Measurements from ENCODE around the gene PRKAR2A.

DNA sequence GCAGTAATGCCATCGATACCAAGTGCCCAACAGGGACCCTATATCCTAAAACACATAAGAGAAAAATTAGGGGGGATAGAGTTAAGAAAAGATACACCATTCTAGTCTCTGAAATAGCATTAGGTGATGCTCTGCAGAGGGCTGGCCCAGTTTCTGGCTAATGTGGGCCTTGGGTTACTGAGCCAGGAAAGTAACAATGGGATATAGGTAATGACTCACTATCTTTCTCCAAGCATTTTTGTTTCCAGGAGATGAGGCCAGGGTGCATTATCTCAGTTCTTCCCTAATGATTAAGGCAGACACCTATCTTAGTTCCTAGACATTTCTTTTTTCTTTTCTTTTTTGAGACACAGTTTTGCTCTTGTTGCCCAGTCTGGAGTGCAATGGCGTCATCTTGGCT lies 50.0 kb downstream of the PRKAR2A start:
- TF ChIP-seq ZNF124 (CRISPR knock-in tag; IDR thresholded peaks at IDR 0.05) (no peak), ZNF24 (IDR thresholded peaks at IDR 0.05) (no peak), POLR2AphosphoS5 (IDR thresholded peaks at IDR 0.05; ENCODE audit: control insufficient read depth, insufficient read depth, low read depth, low read length) (no peak), SMARCE1 (IDR thresholded peaks at IDR 0.05) (no peak), JUN (IDR thresholded peaks at IDR 0.05; ENCODE audit: borderline replicate concordance, low read depth, low read length) (no peak), JUN (CRISPR knock-in tag; IDR thresholded peaks at IDR 0.05; ENCODE audit: borderline replicate concordance) (no peak), ESRRA (IDR thresholded peaks at IDR 0.05; ENCODE audit: borderline replicate concordance, low read depth) (no peak), ZNF174 (CRISPR knock-in tag; IDR thresholded peaks at IDR 0.05) (no peak)
- TF ChIP-seq, protein P1, sequence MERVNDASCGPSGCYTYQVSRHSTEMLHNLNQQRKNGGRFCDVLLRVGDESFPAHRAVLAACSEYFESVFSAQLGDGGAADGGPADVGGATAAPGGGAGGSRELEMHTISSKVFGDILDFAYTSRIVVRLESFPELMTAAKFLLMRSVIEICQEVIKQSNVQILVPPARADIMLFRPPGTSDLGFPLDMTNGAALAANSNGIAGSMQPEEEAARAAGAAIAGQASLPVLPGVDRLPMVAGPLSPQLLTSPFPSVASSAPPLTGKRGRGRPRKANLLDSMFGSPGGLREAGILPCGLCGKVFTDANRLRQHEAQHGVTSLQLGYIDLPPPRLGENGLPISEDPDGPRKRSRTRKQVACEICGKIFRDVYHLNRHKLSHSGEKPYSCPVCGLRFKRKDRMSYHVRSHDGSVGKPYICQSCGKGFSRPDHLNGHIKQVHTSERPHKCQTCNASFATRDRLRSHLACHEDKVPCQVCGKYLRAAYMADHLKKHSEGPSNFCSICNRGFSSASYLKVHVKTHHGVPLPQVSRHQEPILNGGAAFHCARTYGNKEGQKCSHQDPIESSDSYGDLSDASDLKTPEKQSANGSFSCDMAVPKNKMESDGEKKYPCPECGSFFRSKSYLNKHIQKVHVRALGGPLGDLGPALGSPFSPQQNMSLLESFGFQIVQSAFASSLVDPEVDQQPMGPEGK (CRISPR knock-in tag; IDR thresholded peaks at IDR 0.05; ENCODE audit: borderline replicate concordance): no peak
- TF ChIP-seq, protein P2, sequence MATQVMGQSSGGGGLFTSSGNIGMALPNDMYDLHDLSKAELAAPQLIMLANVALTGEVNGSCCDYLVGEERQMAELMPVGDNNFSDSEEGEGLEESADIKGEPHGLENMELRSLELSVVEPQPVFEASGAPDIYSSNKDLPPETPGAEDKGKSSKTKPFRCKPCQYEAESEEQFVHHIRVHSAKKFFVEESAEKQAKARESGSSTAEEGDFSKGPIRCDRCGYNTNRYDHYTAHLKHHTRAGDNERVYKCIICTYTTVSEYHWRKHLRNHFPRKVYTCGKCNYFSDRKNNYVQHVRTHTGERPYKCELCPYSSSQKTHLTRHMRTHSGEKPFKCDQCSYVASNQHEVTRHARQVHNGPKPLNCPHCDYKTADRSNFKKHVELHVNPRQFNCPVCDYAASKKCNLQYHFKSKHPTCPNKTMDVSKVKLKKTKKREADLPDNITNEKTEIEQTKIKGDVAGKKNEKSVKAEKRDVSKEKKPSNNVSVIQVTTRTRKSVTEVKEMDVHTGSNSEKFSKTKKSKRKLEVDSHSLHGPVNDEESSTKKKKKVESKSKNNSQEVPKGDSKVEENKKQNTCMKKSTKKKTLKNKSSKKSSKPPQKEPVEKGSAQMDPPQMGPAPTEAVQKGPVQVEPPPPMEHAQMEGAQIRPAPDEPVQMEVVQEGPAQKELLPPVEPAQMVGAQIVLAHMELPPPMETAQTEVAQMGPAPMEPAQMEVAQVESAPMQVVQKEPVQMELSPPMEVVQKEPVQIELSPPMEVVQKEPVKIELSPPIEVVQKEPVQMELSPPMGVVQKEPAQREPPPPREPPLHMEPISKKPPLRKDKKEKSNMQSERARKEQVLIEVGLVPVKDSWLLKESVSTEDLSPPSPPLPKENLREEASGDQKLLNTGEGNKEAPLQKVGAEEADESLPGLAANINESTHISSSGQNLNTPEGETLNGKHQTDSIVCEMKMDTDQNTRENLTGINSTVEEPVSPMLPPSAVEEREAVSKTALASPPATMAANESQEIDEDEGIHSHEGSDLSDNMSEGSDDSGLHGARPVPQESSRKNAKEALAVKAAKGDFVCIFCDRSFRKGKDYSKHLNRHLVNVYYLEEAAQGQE (IDR thresholded peaks at IDR 0.05; ENCODE audit: borderline replicate concordance): no peak
- TF ChIP-seq, protein P2 (CRISPR knock-in tag; IDR thresholded peaks at IDR 0.05; ENCODE audit: low read depth): no peak

Data from K562 (cell line).